HG03175 (cell line): ENCODE results near the gene KCNK5.
A peak's percentile ranks its signal among the peaks of the same experiment; 100 is the strongest.

ENCODE experiments used
- ATAC-seq: cut with Tn5 transposase; IDR thresholded peaks from one replicate; pipeline ENCODE4 v1.9.1; 2021; ENCODE audit warnings: mild to moderate bottlenecking, moderate library complexity; ENCODE audit not compliant: unreplicated experiment

Gene KCNK5

DNA sequence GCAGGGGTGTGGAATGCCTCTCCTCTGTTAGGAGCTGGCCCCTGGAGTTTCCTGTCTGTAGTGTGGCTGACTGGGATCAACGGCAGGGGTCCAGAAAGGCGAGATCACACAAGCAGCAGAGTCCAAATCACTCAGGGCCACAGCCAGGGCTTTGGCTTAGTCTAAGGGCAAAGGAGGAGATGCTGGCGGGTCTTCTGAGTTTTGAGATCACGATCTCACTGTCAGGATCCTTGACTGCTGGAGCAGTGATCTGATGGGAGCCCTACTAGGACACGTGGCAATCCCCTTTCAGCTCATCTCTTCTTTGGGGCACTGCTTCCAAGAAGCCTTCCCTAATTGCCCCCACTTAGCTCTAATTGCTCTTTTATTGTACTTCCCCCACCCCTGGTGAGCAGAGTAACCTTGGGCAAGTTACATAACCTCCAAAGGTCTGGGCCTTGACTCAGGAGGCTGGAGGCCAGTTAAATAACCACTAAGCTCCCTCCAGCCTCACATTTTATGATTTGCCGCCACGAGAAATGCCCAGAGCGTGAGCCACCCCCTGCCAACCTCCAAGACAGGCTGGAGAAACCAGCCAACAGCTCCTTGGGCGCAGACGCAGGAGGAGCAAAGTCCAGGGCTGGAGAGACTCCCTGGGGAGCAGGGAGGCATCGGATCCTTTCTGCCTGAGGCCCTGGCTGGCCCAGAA, 12.0 kb downstream of the KCNK5 start:
- ATAC-seq = no peak

- ATAC-seq = no peak
Measured at GRCh38 chr6:39215640-39216158, 13.6 kb downstream of the KCNK5 start.

DNA sequence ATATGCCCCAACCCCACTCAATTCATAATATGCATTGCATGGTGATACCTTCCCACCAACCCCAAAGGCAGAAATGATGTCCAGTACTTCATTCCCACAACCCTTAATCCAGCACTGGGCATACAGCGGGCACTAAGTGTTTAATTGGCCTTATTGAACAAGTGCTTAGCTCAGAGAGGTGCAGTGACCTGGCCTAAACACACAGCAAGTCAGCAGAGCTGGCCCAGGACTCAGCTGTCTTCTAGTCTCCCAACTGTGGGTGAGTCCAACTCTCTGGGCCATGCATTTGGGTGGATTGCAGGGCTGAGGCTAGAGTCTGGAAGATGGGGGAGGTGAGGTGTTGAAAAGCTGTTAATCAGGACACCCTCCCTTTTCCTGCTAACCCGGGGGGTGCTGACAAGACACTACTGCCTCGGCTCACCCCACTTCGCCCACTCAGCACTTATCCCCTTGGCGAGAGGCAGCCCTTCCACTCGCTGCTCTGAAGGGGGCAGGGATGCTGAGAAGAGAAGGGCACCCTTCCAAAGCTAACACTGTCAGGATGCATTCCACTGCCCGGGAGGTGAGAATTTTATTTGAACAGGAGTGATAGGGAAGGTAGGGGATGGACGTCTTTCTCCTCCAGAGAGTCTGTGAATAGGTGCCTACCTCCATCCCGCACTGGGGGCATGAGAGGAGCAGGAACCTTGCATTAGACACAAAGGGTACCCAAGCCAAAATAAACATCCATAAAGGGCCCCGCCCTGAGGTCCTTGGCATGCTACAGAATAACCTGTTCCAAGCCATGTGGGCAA, 14.2 kb downstream of the KCNK5 start:
- no peak for ATAC-seq

- ATAC-seq = peak; percentile 38
Measured at GRCh38 chr6:39214120-39214813, 15.0 kb downstream of the KCNK5 start.

- no peak for ATAC-seq
Measured at GRCh38 chr6:39213195-39213920, 15.9 kb downstream of the KCNK5 start.

DNA sequence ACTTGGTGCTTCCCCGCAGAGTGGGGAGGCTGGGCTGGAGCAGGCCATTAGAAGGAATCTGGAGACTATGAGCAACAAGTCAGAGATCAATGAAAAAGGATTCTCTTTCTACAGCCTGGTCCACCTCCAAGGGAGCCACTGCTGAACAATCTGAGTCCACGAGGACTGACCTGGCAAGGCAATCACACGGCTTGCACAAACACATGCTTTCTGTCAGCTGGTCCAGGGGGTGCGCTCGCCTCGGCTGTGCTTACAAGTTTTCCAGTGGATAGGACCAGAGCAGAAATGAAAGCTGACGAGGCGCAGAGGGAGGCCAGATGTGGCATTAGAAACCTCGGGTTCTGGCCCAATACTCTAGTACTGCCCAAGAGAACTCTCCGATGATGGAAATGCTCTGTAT, 18.1 kb downstream of the KCNK5 start:
- no peak for ATAC-seq

DNA sequence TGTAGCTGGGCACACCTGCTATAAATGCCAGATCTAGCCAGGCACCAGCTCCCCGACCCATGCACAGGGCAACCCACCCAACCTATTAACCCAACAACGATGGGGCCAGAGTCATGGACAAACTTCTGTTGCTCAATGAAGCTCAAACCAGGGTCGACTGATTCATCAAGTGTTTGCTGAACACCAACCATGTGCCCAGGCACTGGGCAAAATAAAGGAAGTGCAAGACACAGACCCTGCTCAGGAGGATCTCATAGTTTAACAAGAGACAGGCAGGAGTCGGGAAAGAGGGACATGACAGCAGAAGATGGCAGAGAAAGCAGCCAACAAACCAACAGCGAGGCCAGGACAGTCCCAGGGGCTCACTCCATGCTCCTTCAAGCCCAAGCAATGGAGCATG, 18.8 kb downstream of the KCNK5 start:
- ATAC-seq = no peak

DNA sequence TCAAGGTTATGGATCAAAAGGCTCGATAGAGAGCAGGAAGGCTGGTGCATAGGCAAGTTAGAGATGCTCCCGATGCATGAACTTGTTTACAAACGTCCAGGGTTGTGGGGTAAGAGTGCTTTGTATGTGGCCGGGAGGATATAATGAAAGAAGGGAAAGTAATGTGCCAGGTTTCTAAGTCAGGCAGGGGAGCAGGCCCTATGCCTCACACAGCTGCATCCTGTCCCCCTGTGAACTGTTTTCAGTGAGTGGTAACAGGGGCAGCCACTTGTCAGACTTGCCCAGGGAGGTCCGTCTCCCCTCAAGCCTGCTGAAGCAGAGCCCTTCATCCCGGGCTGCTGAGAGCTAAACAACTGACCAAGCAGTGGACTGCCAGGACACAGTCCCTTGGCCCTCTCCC, 19.4 kb downstream of the KCNK5 start:
- no peak for ATAC-seq

- no peak for ATAC-seq
Measured at GRCh38 chr6:39209360-39209811, 19.9 kb downstream of the KCNK5 start.

- no peak for ATAC-seq
Measured at GRCh38 chr6:39208223-39208739, 21.0 kb downstream of the KCNK5 start.

DNA sequence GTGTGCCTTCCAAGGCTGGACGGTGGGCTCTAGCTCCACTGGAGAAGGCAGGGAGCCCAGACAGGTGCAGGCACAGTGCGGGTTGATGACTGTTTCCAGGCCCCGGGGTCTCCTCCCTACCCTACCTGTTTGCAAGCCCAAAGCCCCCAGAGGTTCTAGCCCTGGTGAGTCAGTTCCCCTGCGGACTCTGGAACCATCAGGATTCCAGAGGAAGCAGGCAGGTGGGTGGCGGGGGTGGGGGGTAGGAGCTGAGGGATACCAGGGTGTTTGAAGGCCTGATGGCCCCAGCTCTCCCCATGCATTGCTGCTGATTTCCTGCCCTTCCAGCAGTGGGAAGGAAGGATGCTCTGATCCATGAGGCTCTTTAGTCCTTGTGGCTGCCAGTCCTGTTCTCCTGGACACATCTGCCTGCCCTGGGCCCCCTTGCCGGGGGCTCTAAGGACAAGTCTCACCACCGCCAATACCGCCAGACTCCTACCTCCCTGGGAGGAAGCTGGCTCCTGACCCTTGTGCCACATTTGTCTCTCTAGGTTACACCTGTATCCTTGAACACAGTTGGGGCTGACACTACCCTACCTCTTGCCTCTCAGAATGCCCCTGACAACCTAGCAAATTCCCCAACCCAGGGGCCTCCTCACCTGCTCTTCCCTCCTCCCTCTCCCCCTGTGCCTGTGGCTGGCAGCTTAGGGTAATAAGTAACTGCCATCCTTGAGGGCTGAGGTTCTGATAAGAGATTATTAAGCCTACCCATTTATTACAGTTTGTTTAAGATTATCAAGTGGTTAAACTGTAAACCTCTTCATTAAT, 21.7 kb downstream of the KCNK5 start:
- no peak for ATAC-seq

DNA sequence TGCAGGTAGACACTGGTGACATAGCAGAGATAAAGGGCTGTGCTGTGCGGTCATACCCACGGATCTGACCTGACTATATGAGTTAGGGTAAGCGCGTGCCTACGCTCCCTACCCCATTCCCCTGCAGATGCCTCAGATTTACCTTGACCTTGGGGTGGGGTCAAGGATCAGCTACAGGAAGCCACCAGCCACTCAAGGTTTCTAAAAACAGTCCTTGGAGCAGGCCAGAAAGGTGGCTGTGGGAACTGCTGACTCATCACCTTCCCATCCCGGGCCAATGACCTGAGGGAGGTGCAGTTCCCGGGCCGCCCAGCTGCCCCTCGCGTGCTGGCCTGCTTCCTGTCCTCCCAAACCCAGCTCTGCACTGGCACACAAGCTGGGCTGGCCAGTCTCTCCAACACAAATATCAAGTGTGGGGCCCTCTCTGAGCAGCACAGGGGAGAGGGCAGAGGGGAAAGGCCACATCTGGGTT, 23.0 kb downstream of the KCNK5 start:
- ATAC-seq = no peak

GRCh38 chr6:39204646-39205244, 24.5 kb downstream of the KCNK5 start:
- ATAC-seq = no peak

- no peak for ATAC-seq
Measured at GRCh38 chr6:39204160-39204495, 25.1 kb downstream of the KCNK5 start.

- no peak for ATAC-seq
Measured at GRCh38 chr6:39203436-39204159, 25.7 kb downstream of the KCNK5 start.

DNA sequence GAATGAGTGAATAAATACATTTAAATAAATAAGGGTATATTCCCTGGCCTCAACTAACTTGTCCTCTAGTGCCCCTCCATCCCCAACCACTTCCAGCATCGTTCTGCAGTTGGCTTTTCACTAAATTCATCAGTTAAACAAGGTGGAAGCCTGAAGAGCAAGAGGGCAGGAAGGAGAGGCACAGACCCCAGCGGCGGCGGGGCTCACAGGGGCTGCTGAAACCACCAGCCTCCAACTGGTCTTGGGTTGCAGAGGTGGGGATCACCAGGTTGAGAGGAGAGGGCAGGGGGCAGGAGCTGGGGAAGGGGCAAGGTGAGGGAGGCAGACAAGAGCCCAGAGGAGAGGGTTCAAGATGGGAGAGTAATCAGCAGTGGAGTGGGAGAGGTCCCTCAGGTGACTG, 27.1 kb downstream of the KCNK5 start:
- no peak for ATAC-seq

- ATAC-seq = no peak
Measured at GRCh38 chr6:39200498-39201020, 28.7 kb downstream of the KCNK5 start.

GRCh38 chr6:39199976-39200375, 29.3 kb downstream of the KCNK5 start:
- ATAC-seq = no peak
